HepG2 (cell line): Measurements from ENCODE around the gene COG8. TPM values are rescaled to one million over a fixed set of nuclear protein-coding genes. Genes with fewer than 3 reads are reported as not detected.

Experiments used
- ATAC-seq: fragments of 200-7000 bp; cut with Tn5 transposase; 3 replicates; pipeline ENCODE4 v1.9.1; 2020; ENCODE audit warnings: mild to moderate bottlenecking, moderate library complexity
- BruUV-seq: library from RNA; stranded (reverse); fragments of 400-500 nt; replicated peaks from 2 replicates; lab custom pipeline; 2021; lab: Mats Ljungman, UMichigan
- CTCF ChIA-PET: fragments of 300-600 bp; formaldehyde crosslinking; extraction: SDS; loops from one replicate; lab custom pipeline; 2021; ENCODE audit warnings: low total read pairs, inconsistent platforms, low intra/inter-chr PET ratio; lab: Yijun Ruan, JAX
- POLR2A ChIA-PET: fragments of 350-600 bp; sonication (Branson Sonifier 250); formaldehyde crosslinking; loops from one replicate; lab custom pipeline; 2020; ENCODE audit warnings: antibody characterized with exemption, inconsistent platforms; lab: Yijun Ruan, JAX
- DNase-seq: peaks from one replicate; pipeline ENCODE4 v3.0.0-alpha.2; 2015; ENCODE audit warnings: low spot score
- FAIRE-seq: peaks from 3 replicates; lab custom pipeline; 2011; peaks lifted over from hg19 to GRCh38; lab: Jason Lieb, UNC
- H2AFZ ChIP-seq: one replicate; pipeline ENCODE4 v1.6.1; 2011; ENCODE audit warnings: low read length, inconsistent platforms
- H3K27ac ChIP-seq: fragments of 300-600 bp; 3 replicates; pipeline ENCODE4 v1.8.0; 2011; ENCODE audit warnings: mixed run types, mild to moderate bottlenecking, mixed read lengths, low read length, inconsistent platforms; ENCODE audit not compliant: insufficient read depth; ENCODE audit errors: extremely low read length
- H3K27me3 ChIP-seq, 2 experiments: fragments of 200-600 bp in 1 of 2; 2 replicates in 1 of 2; 3 replicates in 1 of 2; pipeline versions ENCODE4 v1.6.0 to v1.8.0; 2011; ENCODE audit warnings: low read length in 2 of 2, mild to moderate bottlenecking in 2 of 2, moderate library complexity in 2 of 2, inconsistent platforms in 1 of 2; ENCODE audit not compliant: insufficient read depth in 2 of 2, control insufficient read depth in 1 of 2
- H3K36me3 ChIP-seq, 2 experiments: fragments of 200-600 bp in 1 of 2; replicated peaks in 1 of 2; 2 replicates in 1 of 2; 3 replicates in 1 of 2; pipeline versions ENCODE4 v1.5.1 to v1.8.0; 2011; ENCODE audit warnings: low read length in 2 of 2, inconsistent platforms in 1 of 2; ENCODE audit not compliant: insufficient read depth in 2 of 2, control insufficient read depth in 1 of 2
- H3K4me1 ChIP-seq: 2 replicates; pipeline ENCODE4 v1.5.1; 2012; ENCODE audit warnings: low read length, inconsistent platforms; ENCODE audit not compliant: insufficient read depth
- H3K4me2 ChIP-seq: 2 replicates; pipeline ENCODE4 v1.6.0; 2011; ENCODE audit warnings: low read depth, low read length, inconsistent platforms
- H3K4me3 ChIP-seq, 3 experiments: fragments of 200-600 bp in 1 of 3; sonication (generic), shearing (Covaris generic) in 1 of 3; replicated peaks in 1 of 3; 2 replicates each; pipeline ENCODE4 v1.5.1; 2011 to 2016; ENCODE audit warnings: low read length in 3 of 3, inconsistent platforms in 2 of 3, low read depth in 2 of 3, mild to moderate bottlenecking in 2 of 3, control low read depth in 1 of 3, mixed read lengths in 1 of 3; ENCODE audit not compliant: insufficient read depth in 1 of 3
- H3K79me2 ChIP-seq: one replicate; pipeline ENCODE4 v1.6.1; 2011; ENCODE audit warnings: low read length, inconsistent platforms; ENCODE audit not compliant: insufficient read depth
- H3K9ac ChIP-seq: 2 replicates; pipeline ENCODE4 v1.6.0; 2011; ENCODE audit warnings: mild to moderate bottlenecking, low read depth, low read length, inconsistent platforms; ENCODE audit not compliant: insufficient read depth
- H3K9me3 ChIP-seq: 2 replicates; pipeline ENCODE4 v1.5.1; 2012; ENCODE audit warnings: mild to moderate bottlenecking, low read length
- H4K20me1 ChIP-seq: 2 replicates; pipeline ENCODE4 v1.6.0; 2011; ENCODE audit warnings: inconsistent platforms, mild to moderate bottlenecking, low read length, moderate library complexity; ENCODE audit not compliant: insufficient read depth
- GFI1 ChIP-seq: sonication (generic); formaldehyde crosslinking; IDR thresholded peaks from 2 replicates; pipeline ENCODE4 v1.5.0; 2020; ENCODE audit warnings: missing genetic modification reagents, mild to moderate bottlenecking, borderline replicate concordance
- JDP2 ChIP-seq: sonication (generic); formaldehyde crosslinking; IDR thresholded peaks from 2 replicates; pipeline ENCODE4 v1.8.1; 2022; ENCODE audit warnings: missing genetic modification reagents, borderline replicate concordance
- LCORL ChIP-seq, 2 experiments: fragments of 450-650 bp in 1 of 2; sonication (generic) in 1 of 2; formaldehyde crosslinking in 1 of 2; IDR thresholded peaks; 2 replicates each; pipeline versions ENCODE4 v1.5.0 to v1.6.1; 2017 to 2020; ENCODE audit warnings: antibody characterized with exemption in 1 of 2, missing genetic modification reagents in 1 of 2
- NCOA1 ChIP-seq: sonication (generic); formaldehyde crosslinking; IDR thresholded peaks from 2 replicates; pipeline ENCODE4 v1.9.0; 2021; ENCODE audit warnings: missing genetic modification reagents
- ONECUT2 ChIP-seq: sonication (generic); formaldehyde crosslinking; IDR thresholded peaks from 2 replicates; pipeline ENCODE4 v1.4.0; 2020; ENCODE audit warnings: missing genetic modification reagents
- RBFOX2 ChIP-seq: fragments of 200-400 bp; formaldehyde crosslinking; IDR thresholded peaks from 2 replicates; pipeline ENCODE4 v1.6.1; 2017; ENCODE audit warnings: low read depth, mild to moderate bottlenecking, low read length
- SRY ChIP-seq: sonication (generic); formaldehyde crosslinking; IDR thresholded peaks from 2 replicates; pipeline ENCODE4 v1.8.0; 2022; ENCODE audit warnings: mild to moderate bottlenecking, missing genetic modification reagents
- ZFP90 ChIP-seq: sonication (generic); formaldehyde crosslinking; IDR thresholded peaks from 2 replicates; pipeline ENCODE4 v1.8.0; 2022; ENCODE audit warnings: missing genetic modification reagents, mild to moderate bottlenecking, inconsistent platforms, borderline replicate concordance
- ZFYVE20 ChIP-seq: sonication (generic); formaldehyde crosslinking; IDR thresholded peaks from 2 replicates; pipeline ENCODE4 v1.8.0; 2023; ENCODE audit warnings: low read depth, mild to moderate bottlenecking, moderate library complexity, missing genetic modification reagents, borderline replicate concordance
- ZNF274 ChIP-seq: sonication (generic); formaldehyde crosslinking; IDR thresholded peaks from 2 replicates; pipeline ENCODE4 v1.5.1; 2020; ENCODE audit warnings: mild to moderate bottlenecking, missing genetic modification reagents
- ZNF724P ChIP-seq: sonication (generic); formaldehyde crosslinking; IDR thresholded peaks from 2 replicates; pipeline ENCODE4 v1.8.0; 2022; ENCODE audit warnings: missing genetic modification reagents, borderline replicate concordance
- ZNF749 ChIP-seq: sonication (generic); formaldehyde crosslinking; IDR thresholded peaks from 2 replicates; pipeline ENCODE4 v1.8.0; 2022; ENCODE audit warnings: mild to moderate bottlenecking, missing genetic modification reagents, moderate library complexity, borderline replicate concordance
- WGBS: methylation state at CpG from one replicate; pipeline ENCODE4 v1.1.6; 2017; ENCODE audit warnings: low lambda C conversion rate; 5-methylcytosine and 5-hydroxymethylcytosine counted together
- in situ Hi-C: cut with HindIII; loops from 2 replicates; pipeline ENCODE4 v1.10.0; 2017; ENCODE audit warnings: low pct_unique_long_range_greater_than_20kb; ENCODE audit not compliant: extremely low pct_ligation_motif_present
- intact Hi-C: fragments of 100-400 bp; cut with micrococcal nuclease; formaldehyde crosslinking; loops from one replicate; pipeline ENCODE4 v1.10.0; 2022; ENCODE audit not compliant: unreplicated experiment
- polyA plus RNA-seq, 8 experiments: library from polyadenylated mRNA; depleted of rRNA in 3 of 8; stranded (reverse) in 7 of 8; unstranded in 1 of 8; fragments of >200 nt; fragmentation: Illumina TruSeq in 4 of 8; extraction: Trizol in 4 of 8; gene quantifications; 2 replicates each; pipeline versions ENCODE4 v1.2.1 to v1.2.3, GENCODE V29; 2011 to 2016; ENCODE audit warnings: low read depth in 4 of 8, missing spikeins in 1 of 8, mixed read lengths in 1 of 8; ENCODE audit not compliant: insufficient read depth in 1 of 8
- total RNA-seq, 5 experiments: library from RNA; depleted of rRNA; stranded (reverse); fragments of >200 nt; fragmentation: Illumina TruSeq; extraction: Trizol; gene quantifications; 2 replicates each; pipeline ENCODE4 v1.2.3, GENCODE V29; 2016; ENCODE audit warnings: low read depth in 1 of 5
- TF ChIP-seq, protein P1 (sequence below): sonication (generic); formaldehyde crosslinking; IDR thresholded peaks from 2 replicates; pipeline ENCODE4 v1.4.0; 2020; ENCODE audit warnings: missing genetic modification reagents
- TF ChIP-seq, protein P2 (sequence below): sonication (generic); formaldehyde crosslinking; IDR thresholded peaks from 2 replicates; pipeline ENCODE4 v1.5.0; 2020; ENCODE audit warnings: missing genetic modification reagents
- TF ChIP-seq, protein P3 (sequence below): sonication (generic); formaldehyde crosslinking; IDR thresholded peaks from 2 replicates; pipeline ENCODE4 v1.4.0; 2020; ENCODE audit warnings: mild to moderate bottlenecking, missing genetic modification reagents

The COG8 gene
- total and polyA plus RNA-seq, 2 of the 13 experiments (the other 11 are each of a cell fraction or from before 2014, with no cell fraction given): 45.5 to 52.1 TPM

DNA sequence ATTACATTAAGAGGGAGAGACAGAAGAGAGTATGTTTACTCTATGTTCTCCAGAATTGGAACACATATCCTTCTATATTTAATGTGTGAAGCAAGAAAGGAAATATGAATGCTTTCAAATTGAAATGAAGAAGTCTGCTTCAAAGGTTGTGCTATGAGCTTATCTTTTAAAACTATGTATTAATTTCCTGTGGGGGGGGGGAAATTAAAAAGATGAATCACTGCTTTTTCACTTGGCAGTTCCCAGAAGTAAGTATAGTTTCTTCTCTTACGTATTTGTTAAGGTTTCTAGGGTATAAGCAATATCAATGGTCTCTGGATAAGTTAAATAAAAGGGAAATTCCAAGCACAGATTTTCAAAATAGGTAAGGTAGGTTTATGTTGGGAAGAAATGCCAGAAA is 39.4 kb upstream of the COG8 start (continued):
- no peak for TF ChIP-seq ZNF749 (CRISPR knock-in tag)

DNA sequence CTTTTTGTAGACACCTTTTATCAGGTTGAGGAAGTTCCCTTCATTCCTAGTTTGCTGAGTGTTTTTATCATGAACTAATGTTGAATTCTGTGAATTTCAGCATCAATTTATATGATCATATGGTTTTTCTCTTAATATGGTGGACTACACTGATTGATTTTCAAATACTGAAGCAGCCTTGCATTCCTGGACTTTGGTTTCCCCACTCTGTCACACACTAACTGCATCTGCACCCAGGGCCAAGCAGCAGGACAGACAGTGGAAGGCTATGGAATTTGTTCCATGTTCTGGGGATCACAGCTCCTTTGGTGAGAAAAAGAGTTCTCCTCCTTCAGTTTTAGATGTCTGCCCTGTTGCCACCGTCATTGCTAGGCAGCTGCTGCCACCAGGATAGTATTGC is 38.7 kb upstream of the COG8 start:
- Histone ChIP-seq H3K4me3 (no peak overlapping the region), H3K27me3 (no peaks in the 10 kb centered on the region; a peak in 1 of 5 replicates), H3K9me3 (no peaks in the 10 kb centered on the region), H3K4me1 (peaks cover 66% of the 10 kb centered on the region), H2AFZ (no peak overlapping the region), H3K36me3 (peaks cover 11 to 42% of the 10 kb centered on the region in 2 experiments), H3K4me2 (no peak overlapping the region), H3K27ac (peak overlapping the region; percentile 52), H4K20me1 (no peaks in the 10 kb centered on the region), H3K9ac (peak overlapping the region; percentile 12; the same call in 1 of the 2 replicates), H3K79me2 (peaks cover 21% of the 10 kb centered on the region)
- no TSS peak for BruUV-seq
- ATAC-seq: peak; percentile 86
- 16% methylated on average over 1 of the region's 1 CpG for WGBS
- FAIRE-seq: peak; percentile 53
- in situ Hi-C loops (no loop called here), intact Hi-C loops (no loop called here)
- POLR2A ChIA-PET: interaction anchor here (0.6 to 2.4 kb wide), 4 partner anchors 18 to 39 kb away, joined by 3 to 14 read pairs (median 4); no protein-coding TSS in a partner anchor
- CTCF ChIA-PET: no interaction called here
- peak; percentile 52 for DNase-seq
- TF ChIP-seq ONECUT2 (CRISPR knock-in tag): peak; percentile 52; the same call in 1 of the 2 replicates
- TF ChIP-seq GFI1: 0 out of 2 replicates have a peak, but pooled peaks have one; percentile 24
- TF ChIP-seq RBFOX2: peak; percentile 36; the same call in 1 of the 2 replicates
- TF ChIP-seq, protein P1, sequence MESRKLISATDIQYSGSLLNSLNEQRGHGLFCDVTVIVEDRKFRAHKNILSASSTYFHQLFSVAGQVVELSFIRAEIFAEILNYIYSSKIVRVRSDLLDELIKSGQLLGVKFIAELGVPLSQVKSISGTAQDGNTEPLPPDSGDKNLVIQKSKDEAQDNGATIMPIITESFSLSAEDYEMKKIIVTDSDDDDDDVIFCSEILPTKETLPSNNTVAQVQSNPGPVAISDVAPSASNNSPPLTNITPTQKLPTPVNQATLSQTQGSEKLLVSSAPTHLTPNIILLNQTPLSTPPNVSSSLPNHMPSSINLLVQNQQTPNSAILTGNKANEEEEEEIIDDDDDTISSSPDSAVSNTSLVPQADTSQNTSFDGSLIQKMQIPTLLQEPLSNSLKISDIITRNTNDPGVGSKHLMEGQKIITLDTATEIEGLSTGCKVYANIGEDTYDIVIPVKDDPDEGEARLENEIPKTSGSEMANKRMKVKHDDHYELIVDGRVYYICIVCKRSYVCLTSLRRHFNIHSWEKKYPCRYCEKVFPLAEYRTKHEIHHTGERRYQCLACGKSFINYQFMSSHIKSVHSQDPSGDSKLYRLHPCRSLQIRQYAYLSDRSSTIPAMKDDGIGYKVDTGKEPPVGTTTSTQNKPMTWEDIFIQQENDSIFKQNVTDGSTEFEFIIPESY (CRISPR knock-in tag): no peak
- no peak for TF ChIP-seq NCOA1 (CRISPR knock-in tag)
- TF ChIP-seq ZNF274: no peak
- TF ChIP-seq ZFP90 (CRISPR knock-in tag): no peak
- TF ChIP-seq ZFYVE20 (CRISPR knock-in tag): no peak
- TF ChIP-seq ZNF724P (CRISPR knock-in tag): no peak
- TF ChIP-seq, protein P2, sequence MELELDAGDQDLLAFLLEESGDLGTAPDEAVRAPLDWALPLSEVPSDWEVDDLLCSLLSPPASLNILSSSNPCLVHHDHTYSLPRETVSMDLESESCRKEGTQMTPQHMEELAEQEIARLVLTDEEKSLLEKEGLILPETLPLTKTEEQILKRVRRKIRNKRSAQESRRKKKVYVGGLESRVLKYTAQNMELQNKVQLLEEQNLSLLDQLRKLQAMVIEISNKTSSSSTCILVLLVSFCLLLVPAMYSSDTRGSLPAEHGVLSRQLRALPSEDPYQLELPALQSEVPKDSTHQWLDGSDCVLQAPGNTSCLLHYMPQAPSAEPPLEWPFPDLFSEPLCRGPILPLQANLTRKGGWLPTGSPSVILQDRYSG (CRISPR knock-in tag): no peak
- no peak for TF ChIP-seq JDP2 (CRISPR knock-in tag)
- TF ChIP-seq SRY: no peak
- TF ChIP-seq, protein P3, sequence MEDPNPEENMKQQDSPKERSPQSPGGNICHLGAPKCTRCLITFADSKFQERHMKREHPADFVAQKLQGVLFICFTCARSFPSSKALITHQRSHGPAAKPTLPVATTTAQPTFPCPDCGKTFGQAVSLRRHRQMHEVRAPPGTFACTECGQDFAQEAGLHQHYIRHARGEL (CRISPR knock-in tag): no peak
- no peak for TF ChIP-seq LCORL (IDR thresholded peaks at IDR 0.05)
- no peak for TF ChIP-seq LCORL (CRISPR knock-in tag; IDR thresholded peaks at IDR 0.05)
